T-helper 2 cell treated with Interferon-gamma antibody and Interleukin-4, amounts not matched to agents 5 μg/mL and 100 μg/mL, for 36 hours (primary cell): ENCODE results near the gene USP47.

Experiments
- DNase-seq: peaks from one replicate; pipeline ENCODE4 v3.0.0; 2021; ENCODE audit warnings: low spot score
- H3K27ac Mint-ChIP-seq: one replicate; pipeline ENCODE4 v1.8.0; 2021; ENCODE audit warnings: mild to moderate bottlenecking, mixed read lengths
- H3K27me3 Mint-ChIP-seq: one replicate; pipeline ENCODE4 v1.8.0; 2021; ENCODE audit warnings: low read depth, mixed read lengths
- H3K36me3 Mint-ChIP-seq: one replicate; pipeline ENCODE4 v1.8.0; 2021; ENCODE audit warnings: low read depth, mixed read lengths
- H3K4me1 Mint-ChIP-seq: one replicate; pipeline ENCODE4 v1.8.0; 2021; ENCODE audit warnings: low read depth, mixed read lengths
- H3K4me3 Mint-ChIP-seq: one replicate; pipeline ENCODE4 v1.8.0; 2022; ENCODE audit warnings: mild to moderate bottlenecking, moderate library complexity, mixed read lengths
- H3K9me3 Mint-ChIP-seq: one replicate; pipeline ENCODE4 v1.8.0; 2021; ENCODE audit warnings: mixed read lengths

USP47 gene

GRCh38 chr11:11843211-11843621, 1.4 kb downstream of the USP47 start:
- Mint-ChIP-seq H3K4me3 (no peak overlapping the region), H3K27ac (no peak overlapping the region), H3K4me1 (peaks cover 26% of the 10 kb centered on the region), H3K36me3 (no peaks in the 10 kb centered on the region), H3K27me3 (peaks cover 7% of the 10 kb centered on the region), H3K9me3 (no peaks in the 10 kb centered on the region)
- DNase-seq = peak; percentile 19

GRCh38 chr11:11843642-11844041, 1.9 kb downstream of the USP47 start:
- H3K27ac Mint-ChIP-seq = no peak overlapping the region
- H3K9me3 Mint-ChIP-seq = no peaks in the 10 kb centered on the region
- H3K4me1 Mint-ChIP-seq = peaks cover 26% of the 10 kb centered on the region
- H3K4me3 Mint-ChIP-seq = no peak overlapping the region
- no peak for DNase-seq
- no peaks in the 10 kb centered on the region for H3K36me3 Mint-ChIP-seq
- peaks cover 5% of the 10 kb centered on the region for H3K27me3 Mint-ChIP-seq

DNA sequence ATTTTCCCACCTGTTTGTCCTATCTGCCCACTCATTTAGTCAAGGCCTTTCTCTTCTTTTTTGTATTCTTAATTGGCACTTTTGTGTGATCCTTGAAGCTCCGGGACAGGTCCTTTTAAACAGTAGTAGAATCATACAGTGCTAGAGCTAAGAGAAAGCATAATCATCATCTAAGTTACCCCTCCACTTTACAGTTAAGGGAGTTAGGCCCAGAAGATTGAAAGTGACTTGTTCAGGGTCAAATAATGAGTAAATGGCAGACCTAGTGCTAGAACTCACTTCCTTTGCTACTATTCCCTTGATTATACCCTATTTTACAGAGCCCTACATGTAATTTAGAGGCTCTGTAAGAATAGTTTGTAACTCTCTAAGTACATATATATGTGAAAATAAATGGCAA, 2.5 kb downstream of the USP47 start:
- H3K9me3 Mint-ChIP-seq = no peaks in the 10 kb centered on the region
- no peaks in the 10 kb centered on the region for H3K27me3 Mint-ChIP-seq
- no peaks in the 10 kb centered on the region for H3K36me3 Mint-ChIP-seq
- H3K4me3 Mint-ChIP-seq = no peak overlapping the region
- H3K27ac Mint-ChIP-seq = no peak overlapping the region
- H3K4me1 Mint-ChIP-seq = peaks cover 30% of the 10 kb centered on the region
- no peak for DNase-seq

GRCh38 chr11:11845071-11845470, 3.3 kb downstream of the USP47 start:
- Mint-ChIP-seq H3K27me3 (no peaks in the 10 kb centered on the region), H3K4me3 (no peak overlapping the region), H3K27ac (peak overlapping the region; percentile 56), H3K36me3 (no peaks in the 10 kb centered on the region), H3K9me3 (no peaks in the 10 kb centered on the region), H3K4me1 (peaks cover 38% of the 10 kb centered on the region)
- peak; percentile 21 for DNase-seq

- Mint-ChIP-seq H3K27ac (peak overlapping the region; percentile 39), H3K4me1 (peaks cover 41% of the 10 kb centered on the region), H3K4me3 (no peak overlapping the region)
These were observed 3.8 kb downstream of the USP47 start for GRCh38 chr11:11845551-11845950.

GRCh38 chr11:11847082-11847481, 5.3 kb downstream of the USP47 start:
- Mint-ChIP-seq H3K4me1 (peaks cover 45% of the 10 kb centered on the region), H3K9me3 (no peaks in the 10 kb centered on the region), H3K27me3 (no peaks in the 10 kb centered on the region), H3K4me3 (no peak overlapping the region), H3K36me3 (no peaks in the 10 kb centered on the region), H3K27ac (no peak overlapping the region)
- no peak for DNase-seq

More at GRCh38 chr11:11845551-11845950, 3.8 kb downstream of the USP47 start:
- Mint-ChIP-seq H3K9me3 (no peaks in the 10 kb centered on the region), H3K36me3 (no peaks in the 10 kb centered on the region), H3K27me3 (no peaks in the 10 kb centered on the region)
- DNase-seq = no peak

GRCh38 chr11:11848891-11849746, 7.3 kb downstream of the USP47 start:
- Mint-ChIP-seq H3K27ac (no peak overlapping the region), H3K4me1 (peaks cover 56% of the 10 kb centered on the region), H3K27me3 (no peaks in the 10 kb centered on the region), H3K9me3 (no peaks in the 10 kb centered on the region), H3K36me3 (peaks cover 2% of the 10 kb centered on the region), H3K4me3 (no peak overlapping the region)
- DNase-seq = peak; percentile 53

- Mint-ChIP-seq H3K4me1 (peaks cover 46% of the 10 kb centered on the region), H3K27ac (no peak overlapping the region), H3K36me3 (peaks cover 2% of the 10 kb centered on the region), H3K27me3 (no peaks in the 10 kb centered on the region), H3K9me3 (no peaks in the 10 kb centered on the region), H3K4me3 (no peak overlapping the region)
- no peak for DNase-seq
These were observed 8.9 kb downstream of the USP47 start for GRCh38 chr11:11850668-11851067.

GRCh38 chr11:11856638-11857037, 14.9 kb downstream of the USP47 start:
- no peak overlapping the region for H3K4me3 Mint-ChIP-seq
- H3K36me3 Mint-ChIP-seq = peaks cover 4% of the 10 kb centered on the region
- H3K9me3 Mint-ChIP-seq = no peaks in the 10 kb centered on the region
- no peaks in the 10 kb centered on the region for H3K27me3 Mint-ChIP-seq
- H3K27ac Mint-ChIP-seq = peak overlapping the region; percentile 31
- peaks cover 40% of the 10 kb centered on the region for H3K4me1 Mint-ChIP-seq
- peak; percentile 29 for DNase-seq

- Mint-ChIP-seq H3K4me3 (no peak overlapping the region), H3K9me3 (no peaks in the 10 kb centered on the region), H3K27ac (no peak overlapping the region), H3K36me3 (peaks cover 2% of the 10 kb centered on the region), H3K4me1 (peaks cover 33% of the 10 kb centered on the region), H3K27me3 (no peaks in the 10 kb centered on the region)
- DNase-seq = no peak
These were observed 16.0 kb downstream of the USP47 start for GRCh38 chr11:11857769-11858168.

GRCh38 chr11:11858676-11859075, 16.9 kb downstream of the USP47 start:
- no peaks in the 10 kb centered on the region for H3K9me3 Mint-ChIP-seq
- peaks cover 29% of the 10 kb centered on the region for H3K4me1 Mint-ChIP-seq
- H3K27me3 Mint-ChIP-seq = no peaks in the 10 kb centered on the region
- no peak overlapping the region for H3K27ac Mint-ChIP-seq
- H3K36me3 Mint-ChIP-seq = peaks cover 2% of the 10 kb centered on the region
- DNase-seq = no peak
- H3K4me3 Mint-ChIP-seq = peak overlapping the region; percentile 13

DNA sequence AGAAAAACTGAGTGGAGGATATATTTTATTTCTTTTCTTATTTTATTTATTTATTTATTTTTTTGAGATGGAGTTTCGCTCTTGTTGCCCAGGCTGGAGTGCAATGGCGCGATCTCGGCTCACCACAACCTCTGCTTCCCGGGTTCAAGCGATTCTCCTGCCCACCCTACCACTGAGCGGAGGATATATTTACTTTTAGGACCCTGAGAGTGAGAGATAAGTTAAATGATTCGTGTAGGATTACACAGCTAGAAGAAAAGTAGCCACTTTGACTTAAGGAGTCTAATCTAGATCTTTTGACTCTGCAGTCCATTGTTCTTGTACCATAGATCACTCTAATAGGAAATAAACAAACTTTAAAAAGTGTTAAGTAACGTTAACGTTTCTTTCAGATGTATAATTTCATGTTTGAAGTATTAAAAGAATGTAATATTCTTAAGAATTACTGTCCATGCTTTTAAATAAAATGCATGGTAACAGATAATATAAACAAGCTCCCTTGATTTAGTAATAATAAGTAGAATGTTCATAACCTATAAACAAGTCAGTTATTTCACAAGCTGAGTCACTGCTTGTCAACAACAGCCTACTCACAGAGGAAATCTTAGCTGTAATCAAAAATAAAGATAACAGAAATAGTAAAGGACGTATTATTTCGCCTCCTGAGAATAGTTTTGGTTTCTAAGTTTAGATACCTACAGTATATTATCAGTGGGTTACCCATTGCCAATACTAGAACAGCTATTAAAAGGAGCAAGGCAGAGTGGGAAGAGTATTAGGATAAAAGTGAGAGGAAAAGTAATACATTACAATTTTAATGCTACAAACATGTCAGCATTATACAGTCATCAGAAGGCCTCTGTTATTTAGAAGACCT, 18.6 kb downstream of the USP47 start:
- H3K27ac Mint-ChIP-seq = no peak overlapping the region
- H3K4me1 Mint-ChIP-seq = peaks cover 39% of the 10 kb centered on the region
- no peaks in the 10 kb centered on the region for H3K27me3 Mint-ChIP-seq
- no peaks in the 10 kb centered on the region for H3K9me3 Mint-ChIP-seq
- H3K36me3 Mint-ChIP-seq = peaks cover 4% of the 10 kb centered on the region
- DNase-seq = no peak
- no peak overlapping the region for H3K4me3 Mint-ChIP-seq

DNA sequence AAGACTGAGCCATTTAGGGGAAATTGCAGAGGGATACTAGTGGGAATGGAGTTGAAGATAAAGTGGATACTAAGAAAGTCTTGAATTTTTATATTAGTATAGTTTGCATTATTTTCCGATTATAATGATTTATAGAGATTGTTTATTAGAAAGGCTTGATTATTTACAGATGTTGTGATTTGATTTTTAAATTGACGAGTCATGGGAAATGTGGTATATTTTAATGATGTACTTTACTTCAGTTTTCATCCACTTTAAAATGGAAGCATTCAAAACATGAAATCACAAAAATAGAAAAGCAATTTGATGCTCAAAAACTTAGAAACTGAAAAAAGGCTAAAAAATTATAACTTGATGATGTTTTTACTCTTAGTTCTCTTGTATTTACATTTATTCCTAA, 21.2 kb downstream of the USP47 start:
- H3K4me1 Mint-ChIP-seq = peaks cover 36% of the 10 kb centered on the region

DNA sequence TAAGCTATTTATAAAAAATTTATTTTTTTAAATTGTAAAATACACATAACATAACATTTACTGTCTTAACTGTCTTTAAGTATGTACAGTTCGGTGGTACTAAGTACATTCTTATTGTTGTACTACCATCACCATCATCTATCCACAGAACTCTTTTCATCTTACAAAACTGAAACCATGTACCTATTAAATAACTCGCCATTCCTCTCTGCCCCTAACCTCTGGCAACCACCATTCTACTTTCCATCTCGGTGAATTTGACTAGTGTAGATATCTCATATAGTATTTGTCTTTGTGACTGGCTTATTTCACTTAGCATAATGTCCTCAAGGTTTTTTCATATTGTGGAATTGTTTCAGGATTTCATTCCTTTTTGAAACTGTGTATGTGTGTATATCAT, 22.6 kb downstream of the USP47 start:
- Mint-ChIP-seq H3K4me1 (peaks cover 33% of the 10 kb centered on the region), H3K27me3 (no peaks in the 10 kb centered on the region), H3K9me3 (peaks cover 5% of the 10 kb centered on the region), H3K27ac (no peak overlapping the region), H3K4me3 (no peak overlapping the region), H3K36me3 (peaks cover 24% of the 10 kb centered on the region)
- DNase-seq = no peak

More for the DNA sequence above, 21.2 kb downstream of the USP47 start:
- no peak overlapping the region for H3K4me3 Mint-ChIP-seq
- no peak overlapping the region for H3K27ac Mint-ChIP-seq
- peaks cover 19% of the 10 kb centered on the region for H3K36me3 Mint-ChIP-seq
- H3K27me3 Mint-ChIP-seq = no peaks in the 10 kb centered on the region
- H3K9me3 Mint-ChIP-seq = peaks cover 5% of the 10 kb centered on the region
- no peak for DNase-seq
